ENCODE results near the gene TEX28.
"Not testable (repeated sequence)": the region's sequence is repeated elsewhere in the genome, so short reads cannot be mapped to it uniquely, and the experiment has no call there.

Gene TEX28

GRCh38 chrX:154310616-154311536, 16.0 kb upstream of the TEX28 start:
- DNase-seq (ENCODE audit: low read depth in 2 of 2): no peak

GRCh38 chrX:154309041-154309775, 14.3 kb upstream of the TEX28 start:
- no peak for DNase-seq (ENCODE audit: low read depth in 2 of 2)

- no peak for DNase-seq (ENCODE audit: low read depth in 2 of 2)
Observed at GRCh38 chrX:154308108-154308946, 13.4 kb upstream of the TEX28 start.

- no peak for DNase-seq (ENCODE audit: low read depth in 2 of 2)
Observed at GRCh38 chrX:154307202-154307601, 12.3 kb upstream of the TEX28 start.

GRCh38 chrX:154305541-154306205, 10.7 kb upstream of the TEX28 start:
- no peak for DNase-seq (ENCODE audit: low read depth in 2 of 2)

GRCh38 chrX:154304846-154305245, 9.9 kb upstream of the TEX28 start:
- no peak for DNase-seq (ENCODE audit: low read depth in 2 of 2)

- DNase-seq (ENCODE audit: low read depth in 2 of 2): no peak
Observed at GRCh38 chrX:154303476-154303875, 8.6 kb upstream of the TEX28 start.

GRCh38 chrX:154302998-154303397, 8.1 kb upstream of the TEX28 start:
- DNase-seq (ENCODE audit: low read depth in 2 of 2): not testable (repeated sequence)

GRCh38 chrX:154300816-154301215, 5.9 kb upstream of the TEX28 start:
- no peak for DNase-seq (ENCODE audit: low read depth in 2 of 2)

GRCh38 chrX:154298312-154298711, 3.4 kb upstream of the TEX28 start:
- no peak for DNase-seq (ENCODE audit: low read depth in 2 of 2)

GRCh38 chrX:154296731-154297130, 1.8 kb upstream of the TEX28 start:
- DNase-seq (ENCODE audit: low read depth in 2 of 2): no peak

- no peak for DNase-seq (ENCODE audit: low read depth in 2 of 2)
Observed at GRCh38 chrX:154295664-154296310, 863 bp upstream of the TEX28 start, which contains the start of gene TKTL1. TKTL1 (plus strand) TSS chrX:154295795; CDS start chrX:154295860, 65 bp downstream.

GRCh38 chrX:154286406-154286805, 8.5 kb downstream of the TEX28 start:
- not testable (repeated sequence) for DNase-seq (ENCODE audit: low read depth in 2 of 2)

- not testable (repeated sequence) for DNase-seq (ENCODE audit: low read depth in 2 of 2)
Observed at GRCh38 chrX:154284489-154285338, 10.2 kb downstream of the TEX28 start.

- not testable (repeated sequence) for DNase-seq (ENCODE audit: low read depth in 2 of 2)
Observed at GRCh38 chrX:154269245-154269644, 25.7 kb downstream of the TEX28 start.

- not testable (repeated sequence) for DNase-seq (ENCODE audit: low read depth in 2 of 2)
Observed at GRCh38 chrX:154263072-154263471, 31.9 kb downstream of the TEX28 start.

- DNase-seq (ENCODE audit: low read depth in 2 of 2): not testable (repeated sequence)
Observed at GRCh38 chrX:154258711-154259110, 36.2 kb downstream of the TEX28 start.

- DNase-seq (ENCODE audit: low read depth in 2 of 2): not testable (repeated sequence)
Observed at GRCh38 chrX:154257282-154257681, 37.6 kb downstream of the TEX28 start, which contains the start of gene OPN1MW3. OPN1MW3 (plus strand) TSS chrX:154257582; CDS start chrX:154257620, 38 bp downstream.

- not testable (repeated sequence) for DNase-seq (ENCODE audit: low read depth in 2 of 2)
Observed at GRCh38 chrX:154248076-154248475, 46.8 kb downstream of the TEX28 start.
